ENCODE measurements around the gene ZNF616.
A peak's percentile ranks its signal among the peaks of the same experiment; 100 is the strongest.

Gene ZNF616

DNA sequence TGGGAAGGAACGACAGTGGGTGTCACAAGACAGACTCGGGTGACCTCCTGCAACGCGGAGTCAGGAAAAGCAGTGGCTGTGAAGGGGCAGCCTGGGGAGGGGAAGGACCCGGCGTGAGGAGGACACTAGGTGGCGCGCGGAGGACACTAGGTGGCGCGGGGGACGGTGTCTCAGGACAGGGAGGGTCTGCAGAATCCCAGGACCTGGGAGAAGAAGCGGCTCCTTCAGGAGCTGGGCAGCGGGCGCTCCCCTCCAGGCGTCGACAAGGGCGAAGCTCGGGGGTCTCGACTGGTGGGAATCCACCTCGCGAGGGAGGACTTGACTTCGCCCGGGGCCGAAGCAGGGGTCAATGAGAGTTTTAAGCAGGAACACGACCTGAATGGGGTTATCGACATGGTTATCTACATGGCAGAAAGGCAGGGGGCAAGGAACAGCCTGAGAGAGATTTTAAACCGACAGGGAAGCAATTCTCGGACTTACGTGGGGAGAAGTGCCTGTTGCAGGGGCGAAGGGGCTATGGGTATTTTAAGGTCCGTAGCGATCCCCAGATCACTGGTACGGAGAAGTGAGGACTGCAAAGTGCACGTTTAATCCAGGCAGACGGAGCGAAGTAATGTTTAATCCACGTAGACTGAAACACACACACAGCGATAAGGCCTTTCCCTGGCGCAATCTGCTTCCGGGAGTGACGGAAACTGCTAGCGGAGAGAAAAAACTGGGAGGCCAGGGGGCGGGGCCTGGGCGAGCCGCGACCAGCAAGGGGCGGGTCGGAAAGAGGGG, at the start of gene ZNF616:
TSS of gene ZNF616 (minus strand) at position 687 of the 780 bp plus-strand sequence. CDS start 9,426 bp downstream, outside the sequence.
- peak; percentile 91 for DNase-seq

DNA sequence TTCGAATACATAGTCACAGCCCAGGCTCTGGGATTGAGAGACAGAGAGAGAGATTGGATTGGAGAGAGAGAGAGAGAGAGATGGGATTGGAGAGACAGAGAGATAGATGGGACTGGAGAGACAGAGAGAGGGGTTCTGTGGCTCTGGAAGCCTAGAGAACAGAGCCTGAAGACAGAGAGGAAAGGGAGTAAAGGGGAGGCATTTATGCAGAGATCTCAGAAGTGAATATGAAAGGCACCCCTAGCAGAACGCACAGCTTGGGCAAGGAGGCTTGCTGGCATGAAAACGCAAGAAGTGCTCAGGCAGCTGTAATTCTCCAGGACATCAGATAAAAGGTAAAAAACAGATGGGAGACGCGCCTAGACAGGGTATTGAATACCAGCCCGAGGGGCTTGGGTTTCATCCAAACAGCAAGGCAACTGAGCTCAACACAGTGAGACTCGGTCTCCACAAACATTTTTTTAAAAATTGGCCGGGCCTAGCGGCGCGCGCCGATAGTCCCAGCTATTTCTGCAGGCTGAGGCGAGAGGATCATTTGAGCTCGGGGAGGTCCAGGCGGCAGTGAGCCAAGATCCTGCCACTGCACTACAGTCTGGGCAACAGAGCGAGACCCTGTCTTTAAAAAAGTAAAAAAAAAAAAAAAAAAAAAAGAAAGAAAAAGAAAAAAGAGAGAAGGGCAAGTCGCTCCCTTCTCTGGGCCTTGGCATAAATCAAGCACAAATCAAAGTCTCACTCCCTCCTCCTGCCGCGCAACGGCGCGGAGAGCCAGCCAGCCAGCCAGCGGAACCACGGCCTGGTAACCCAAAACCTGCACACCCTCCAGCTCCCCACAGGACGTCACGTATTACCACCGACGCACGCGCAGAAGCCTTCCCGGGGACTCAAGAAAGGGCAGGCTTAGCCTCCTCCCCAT, 49.3 kb upstream of the ZNF616 start:
- peak; percentile 100 for DNase-seq

DNA sequence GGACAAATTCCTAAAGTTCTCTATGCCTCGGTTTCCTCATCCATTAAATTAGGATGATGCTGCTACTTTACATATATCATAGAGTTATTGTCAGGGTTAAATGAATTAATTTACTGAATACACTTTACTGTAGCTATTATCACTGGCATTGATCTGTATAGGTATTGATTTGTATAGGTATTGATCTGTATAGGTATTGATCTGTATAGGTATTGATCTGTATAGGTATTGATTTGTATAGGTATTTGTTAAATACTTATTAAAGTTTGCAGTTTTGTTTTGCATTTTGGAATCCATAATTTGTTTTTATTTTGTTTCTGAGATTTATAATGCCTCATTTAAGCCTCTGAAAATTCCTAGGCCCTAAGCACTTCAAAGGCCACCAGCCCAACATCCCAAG, 47.7 kb upstream of the ZNF616 start:
- DNase-seq, result no peak

DNA sequence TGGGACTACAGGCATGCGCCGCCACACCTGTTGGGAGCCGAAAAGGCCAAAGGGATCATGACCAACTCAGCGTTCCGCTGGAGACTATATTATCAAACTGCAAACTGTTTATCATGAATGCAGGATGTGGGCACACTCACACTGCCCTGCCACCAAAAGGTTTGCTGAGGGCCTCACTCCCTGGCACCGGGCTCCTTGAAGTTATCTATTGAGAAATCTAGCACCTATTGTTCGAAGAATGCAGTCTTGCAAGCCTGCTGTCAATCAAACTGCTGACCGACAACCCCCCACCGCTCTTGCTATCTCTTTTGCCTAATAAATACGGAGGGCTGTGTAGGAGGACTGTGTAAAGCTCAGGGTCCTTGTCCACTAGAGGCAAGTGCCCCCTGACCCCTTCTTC, 36.8 kb upstream of the ZNF616 start:
- no peak for DNase-seq

DNA sequence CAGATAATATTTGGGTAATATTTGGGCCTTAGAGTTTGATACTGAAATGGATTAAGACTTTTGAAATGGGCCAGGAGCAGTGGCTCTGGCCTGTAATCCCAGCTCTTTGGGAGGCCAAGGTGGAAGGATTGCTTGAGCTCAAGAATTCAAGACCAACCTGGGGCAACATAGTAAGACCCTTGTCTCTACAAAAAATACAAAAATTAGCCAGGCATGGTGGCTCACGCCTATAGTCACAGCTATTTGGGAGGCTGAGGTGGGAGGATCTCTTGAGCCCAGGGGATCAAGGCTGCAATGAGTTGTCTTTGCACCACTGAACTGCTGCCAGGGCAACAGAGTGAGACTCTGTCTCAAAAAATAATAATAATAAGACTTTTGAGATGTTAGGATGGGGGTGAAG, 32.6 kb upstream of the ZNF616 start:
- DNase-seq, result no peak

DNA sequence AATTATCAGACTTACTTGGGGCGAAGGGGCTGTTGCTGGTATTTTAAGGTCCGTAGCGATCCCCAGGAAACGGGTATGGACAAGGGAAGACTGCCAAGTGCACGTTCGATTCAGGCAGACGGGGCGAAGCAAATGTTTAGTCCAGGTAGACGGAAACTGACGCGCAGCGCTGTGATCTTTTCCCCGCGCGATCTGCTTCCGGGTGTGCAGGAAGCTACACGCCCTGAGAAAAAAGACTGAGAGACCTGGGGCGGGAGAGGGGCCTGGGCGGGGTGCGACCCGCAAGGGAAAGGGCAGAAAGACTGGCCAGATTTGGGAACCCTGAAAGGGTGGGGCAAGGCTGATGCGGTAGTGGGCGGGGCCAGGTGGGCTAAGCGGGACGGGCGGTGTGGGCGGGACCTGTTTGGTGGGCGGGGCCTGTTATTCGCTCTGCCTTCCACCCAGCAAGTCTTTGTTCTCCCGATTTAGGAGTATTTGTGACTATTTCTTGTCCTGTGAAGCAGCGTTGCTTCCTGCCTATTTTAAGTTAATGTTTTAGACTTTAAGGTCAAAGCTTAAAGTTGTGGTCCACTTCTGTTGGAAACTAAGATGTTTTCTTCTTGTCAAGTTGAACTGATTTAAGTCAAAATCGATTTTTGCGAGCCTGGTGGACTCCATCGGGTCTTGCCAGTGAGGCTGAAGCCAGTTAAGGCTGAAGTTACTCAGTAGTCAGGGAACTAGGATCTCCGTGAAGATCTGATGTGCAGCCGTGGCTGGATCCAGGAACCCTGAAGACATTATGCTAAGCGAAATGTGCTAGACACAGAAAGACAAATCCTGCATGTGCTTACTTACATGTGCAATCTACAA, 31.8 kb upstream of the ZNF616 start, which contains the start of gene ZNF836:
TSS of gene ZNF836 (minus strand) at position 301 of the 849 bp plus-strand sequence. CDS start 3,549 bp downstream, outside the sequence.
- peak; percentile 48 for DNase-seq

DNA sequence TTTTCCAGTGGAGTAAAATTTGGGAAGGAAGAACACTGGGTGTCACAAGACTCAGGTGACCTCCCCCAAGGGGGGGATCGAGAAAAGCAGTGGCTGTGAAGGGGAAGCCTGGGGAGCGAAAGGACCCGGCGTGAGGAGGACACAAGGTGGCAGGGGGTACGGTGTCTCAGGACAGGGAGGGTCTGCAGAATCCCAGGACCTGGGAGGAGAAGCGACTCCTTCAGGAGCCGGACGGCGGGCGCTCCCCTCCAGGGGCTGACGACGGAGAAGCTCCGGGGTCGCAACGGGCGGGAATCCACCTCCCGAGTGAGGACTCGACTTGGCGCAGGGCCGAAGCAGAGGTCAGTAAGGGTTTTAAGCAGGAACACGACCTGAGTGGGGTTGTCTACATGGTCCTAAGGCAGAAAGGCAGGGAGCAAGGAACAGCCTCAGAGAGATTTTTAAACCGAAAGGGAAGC, 31.2 kb upstream of the ZNF616 start:
- no peak for DNase-seq

DNA sequence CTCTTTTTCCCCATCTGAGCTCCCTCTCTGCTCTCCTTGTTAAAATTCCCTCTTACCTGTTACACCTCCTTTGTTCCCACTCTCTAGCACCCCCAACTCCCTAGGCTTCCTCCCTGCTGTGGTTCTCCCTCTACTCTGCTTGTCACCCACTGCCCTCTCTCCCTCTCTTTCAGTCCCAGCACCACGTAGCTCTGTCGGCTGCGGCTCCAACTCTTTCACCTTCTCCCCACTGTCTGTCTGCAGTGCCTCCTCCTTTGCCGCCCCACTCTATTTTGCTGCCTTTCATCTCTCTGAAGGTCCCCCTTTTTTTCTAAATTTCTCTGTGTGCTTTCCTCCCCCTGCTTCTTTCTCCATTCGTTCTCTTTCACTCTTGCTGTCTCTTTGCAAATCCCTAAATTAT, 30.6 kb upstream of the ZNF616 start:
- no peak for DNase-seq

DNA sequence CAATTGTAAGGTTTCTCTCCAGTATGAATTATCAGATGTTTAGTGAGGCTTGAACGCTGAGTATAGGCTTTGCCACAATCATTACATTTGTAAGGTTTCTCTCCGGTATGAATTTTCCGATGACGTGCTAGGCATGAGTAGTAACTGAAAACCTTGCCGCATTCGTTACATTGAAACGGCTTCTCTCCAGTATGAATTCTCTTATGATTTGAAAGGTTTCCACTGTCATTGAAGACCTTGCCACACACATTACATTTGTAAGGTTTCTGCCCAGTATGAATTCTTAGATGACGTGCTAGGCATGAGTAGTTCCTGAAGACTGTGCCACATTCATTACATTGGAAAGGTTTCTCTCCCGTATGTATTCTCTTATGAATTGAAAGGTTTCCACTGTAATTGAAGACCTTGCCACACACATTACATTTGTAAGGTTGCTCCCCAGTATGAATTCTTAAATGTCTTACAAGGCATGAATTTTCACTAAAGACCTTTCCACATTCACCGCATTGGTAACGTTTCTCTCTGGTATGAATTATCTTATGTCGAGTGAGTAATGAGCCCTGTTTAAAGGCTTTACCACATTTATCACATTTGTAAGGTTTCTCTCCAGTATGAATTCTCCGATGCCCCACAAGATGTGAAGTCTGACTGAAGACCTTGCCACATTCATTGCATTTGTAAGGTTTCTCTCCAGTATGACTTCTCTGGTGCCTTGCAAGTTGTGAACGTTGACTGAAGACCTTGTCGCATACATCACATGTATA, 16.0 kb upstream of the ZNF616 start:
- no peak for DNase-seq

DNA sequence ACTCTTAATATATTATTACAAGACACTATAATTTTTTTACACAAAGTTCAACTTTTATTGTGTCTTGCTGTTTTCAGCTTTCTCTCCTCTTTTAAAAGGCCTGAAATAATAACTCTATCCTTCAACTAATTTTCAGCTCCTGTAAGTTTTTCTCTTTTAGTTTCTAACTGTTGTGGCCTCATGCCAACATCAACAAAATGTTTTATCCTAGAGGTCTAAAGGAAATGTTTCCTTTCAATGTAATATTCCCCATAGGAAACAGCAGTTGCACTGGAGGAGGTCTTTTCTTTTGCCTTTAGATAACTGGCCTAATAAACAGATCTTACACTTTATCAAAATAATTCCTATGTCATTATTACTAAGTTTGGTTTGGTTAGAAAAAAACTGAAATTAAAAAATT, 8.5 kb upstream of the ZNF616 start:
- DNase-seq, result no peak

DNA sequence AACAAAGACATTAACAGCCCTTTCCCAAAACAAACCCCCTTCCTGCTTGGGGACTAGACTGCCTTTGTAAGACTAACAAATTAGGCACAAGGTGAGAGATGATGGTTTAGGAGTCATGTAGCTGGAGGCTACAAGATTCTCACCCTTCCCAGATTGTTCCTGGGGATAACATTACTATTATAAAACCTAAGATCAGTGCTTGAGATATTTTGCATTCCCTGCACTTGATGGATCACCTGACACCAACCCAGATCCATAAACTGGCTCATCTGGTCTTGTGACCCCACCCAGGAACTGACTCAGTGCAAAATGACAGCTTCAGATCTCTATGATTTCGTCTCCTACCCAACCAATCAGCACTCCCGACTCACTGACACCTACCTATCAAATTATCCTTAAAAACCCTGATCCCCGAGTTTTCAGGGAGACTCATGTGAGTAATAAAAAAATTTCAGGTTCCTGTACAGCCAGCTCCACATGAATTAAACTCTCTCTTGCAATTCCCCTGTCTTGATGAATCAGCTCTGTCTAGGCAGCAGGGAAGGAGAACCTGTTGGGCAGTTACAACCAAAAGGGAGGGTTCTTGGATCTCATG, 2.4 kb upstream of the ZNF616 start:
- no peak for DNase-seq

DNA sequence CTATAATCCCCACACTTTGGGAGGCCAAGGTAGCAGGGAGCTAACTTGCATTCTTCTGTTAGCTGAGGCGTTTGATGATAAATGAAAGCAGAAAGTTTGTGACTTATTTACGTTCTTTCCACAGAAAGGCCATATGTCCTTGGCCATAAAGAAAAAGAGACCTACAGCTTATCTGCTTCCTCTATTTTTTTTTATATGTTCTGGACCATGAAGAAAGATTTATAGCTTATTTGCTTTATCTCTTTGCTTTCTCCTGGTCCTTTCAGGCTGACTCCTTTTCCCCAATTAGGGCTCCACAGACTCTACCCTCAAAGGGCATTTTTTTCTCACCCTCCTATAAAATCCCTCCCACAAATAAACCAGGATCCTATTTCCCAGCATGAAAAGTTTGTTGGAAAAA, 1.5 kb upstream of the ZNF616 start:
- no peak for DNase-seq

DNA sequence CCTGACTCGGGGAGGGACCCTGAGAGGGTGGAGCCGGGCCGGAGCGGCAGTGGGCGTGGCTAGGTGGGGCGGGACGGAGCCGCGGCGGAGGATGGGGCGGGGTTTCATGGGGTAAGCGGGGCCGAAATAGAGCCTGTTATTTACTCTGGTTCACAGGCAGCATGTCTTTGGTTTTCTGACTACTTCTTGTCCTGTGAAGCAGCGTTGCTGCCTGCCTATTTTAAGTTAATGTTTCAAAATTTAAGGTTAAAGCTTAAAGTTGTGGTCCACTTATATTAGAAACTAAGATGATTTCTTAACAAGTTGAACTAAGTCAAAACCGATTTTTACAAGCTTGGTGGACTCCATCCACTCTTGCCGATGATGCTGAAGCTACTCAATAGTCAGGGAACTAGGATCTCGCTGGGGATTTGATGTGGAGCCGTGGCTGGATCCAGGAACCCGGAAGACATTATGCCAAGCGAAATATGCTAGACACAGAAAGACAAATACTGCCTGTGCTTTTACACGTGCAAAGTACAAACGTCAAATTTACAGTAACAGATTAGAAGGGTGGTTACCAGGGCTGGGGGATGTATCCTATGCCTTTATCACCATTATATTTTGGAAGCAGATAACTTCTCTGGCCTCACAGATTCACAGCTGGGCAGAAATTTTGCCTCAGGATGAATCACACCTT, 433 bp upstream of the ZNF616 start:
- no peak for DNase-seq

DNA sequence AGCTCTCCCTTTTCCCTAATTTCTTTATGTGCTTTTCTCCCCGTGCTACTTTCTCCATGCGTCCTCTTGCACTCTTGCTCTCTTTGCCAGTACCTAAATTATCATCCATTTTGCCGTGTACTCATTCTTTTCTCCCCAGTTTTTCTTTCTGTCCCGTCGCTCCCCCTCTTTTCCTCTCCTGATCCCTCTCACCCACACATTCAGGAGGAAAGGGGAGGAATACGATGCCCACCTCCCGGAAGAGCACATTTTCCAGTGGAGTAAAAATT, 821 bp downstream of the ZNF616 start:
- DNase-seq, result no peak

DNA sequence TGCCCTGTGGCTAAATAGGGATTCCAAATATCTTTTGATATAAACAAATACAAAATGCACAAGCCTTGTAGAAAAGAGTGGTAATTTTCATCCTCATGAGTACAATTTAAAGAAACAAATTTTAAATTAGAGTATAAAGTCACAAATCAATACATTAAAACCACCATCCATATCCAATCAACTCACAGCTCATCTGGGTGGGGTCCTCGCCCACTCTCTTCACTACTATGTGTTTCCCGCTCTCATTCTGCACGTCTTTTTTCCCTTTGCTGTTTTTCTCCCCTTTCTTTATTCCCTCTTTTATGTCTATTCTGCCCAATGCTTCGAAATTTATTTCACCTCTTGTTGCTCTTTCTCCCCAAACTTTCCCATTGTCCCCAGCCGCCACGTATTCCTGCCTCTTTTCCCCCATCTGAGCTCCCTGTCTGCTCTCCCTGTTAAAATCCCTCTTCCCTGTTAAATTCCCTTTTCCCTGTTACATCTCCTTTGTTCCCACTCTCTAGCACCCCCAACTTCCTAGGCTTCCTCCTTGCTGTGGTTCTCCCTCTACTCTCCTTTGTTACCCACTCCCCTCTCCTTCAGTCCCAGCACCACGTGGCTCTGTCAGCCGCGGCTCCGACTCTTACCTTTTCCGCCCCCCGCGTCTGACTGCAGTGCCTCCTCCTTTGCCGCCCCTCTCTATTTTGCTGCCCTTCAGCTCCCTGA, 1.3 kb downstream of the ZNF616 start:
- no peak for DNase-seq

DNA sequence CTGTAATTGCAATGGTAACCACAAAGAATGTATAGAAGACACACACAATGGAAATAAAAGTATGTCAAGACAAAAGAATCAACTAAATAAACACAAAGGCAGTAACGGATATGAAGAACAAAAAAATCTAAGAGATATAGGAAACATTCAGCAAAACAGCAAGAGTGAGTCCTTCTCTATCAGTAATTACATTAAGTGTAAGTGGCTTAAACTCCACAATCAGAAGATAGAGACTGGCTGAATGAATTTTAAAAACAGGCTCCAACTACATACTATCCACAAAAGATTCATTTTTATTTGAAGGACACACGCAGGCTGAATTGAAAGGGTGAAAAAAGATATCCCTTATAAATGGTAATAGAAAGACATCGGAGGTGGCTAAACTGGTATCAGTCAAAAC, 19.5 kb downstream of the ZNF616 start:
- no peak for DNase-seq

DNA sequence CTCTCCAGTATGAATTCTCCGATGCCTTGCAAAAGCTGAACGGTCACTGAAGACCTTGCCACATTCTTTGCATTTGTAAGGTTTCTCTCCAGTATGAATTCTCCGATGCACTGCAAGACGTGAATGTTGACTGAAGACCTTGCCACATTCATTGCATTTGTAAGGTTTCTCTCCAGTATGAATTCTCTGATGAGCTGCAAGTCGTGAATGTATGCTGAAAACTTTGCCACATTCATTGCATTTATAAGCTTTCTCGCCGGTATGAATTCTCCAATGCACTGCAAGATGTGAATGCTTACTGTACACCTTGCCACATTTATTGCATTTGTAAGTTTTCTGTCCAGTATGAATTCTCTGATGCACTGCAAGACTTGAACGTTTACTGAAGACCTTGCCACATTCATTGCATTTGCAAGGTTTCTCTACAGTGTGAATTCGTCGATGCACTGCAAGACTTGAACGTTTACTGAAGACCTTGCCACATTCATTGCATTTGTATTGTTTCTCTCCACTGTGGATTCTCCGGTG, 24.1 kb downstream of the ZNF616 start:
- DNase-seq, result no peak

DNA sequence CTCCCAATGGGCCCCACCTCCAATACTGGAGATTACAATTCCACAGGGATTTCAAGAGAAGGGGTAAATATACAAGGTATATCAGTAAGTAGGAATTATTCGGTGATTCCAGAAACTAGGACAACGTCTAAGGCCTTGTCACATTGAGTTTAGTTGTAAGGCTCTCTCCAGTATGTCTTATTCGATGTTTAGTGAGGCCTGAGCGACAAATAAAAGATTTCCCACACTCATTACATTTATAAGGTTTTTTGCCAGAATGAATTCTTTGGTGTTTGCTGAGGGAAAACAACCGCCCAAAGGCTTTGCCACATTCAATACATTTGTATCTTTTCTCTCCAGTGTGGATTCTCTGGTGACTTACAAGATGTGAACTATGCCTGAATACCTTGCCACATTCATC, 25.0 kb downstream of the ZNF616 start:
- no peak for DNase-seq

DNA sequence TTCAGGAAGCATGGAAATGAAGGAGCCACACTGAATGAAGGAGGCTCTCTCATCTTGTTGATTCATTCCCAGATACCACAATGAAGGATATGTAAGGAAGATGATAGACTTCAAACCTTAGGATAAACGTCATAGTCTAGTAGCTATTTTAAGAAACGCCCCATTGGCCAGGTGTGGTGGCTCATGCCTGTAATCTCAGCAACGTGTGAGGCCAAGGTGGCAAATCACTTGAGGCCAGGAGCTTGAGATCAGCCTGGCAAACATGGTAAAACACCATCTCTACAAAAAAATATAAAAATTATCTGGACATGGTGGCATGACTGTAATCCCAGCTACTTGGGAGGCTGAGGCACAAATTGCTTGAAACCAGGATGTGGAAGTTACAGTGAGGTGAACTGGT, 27.1 kb downstream of the ZNF616 start:
- DNase-seq, result no peak

DNA sequence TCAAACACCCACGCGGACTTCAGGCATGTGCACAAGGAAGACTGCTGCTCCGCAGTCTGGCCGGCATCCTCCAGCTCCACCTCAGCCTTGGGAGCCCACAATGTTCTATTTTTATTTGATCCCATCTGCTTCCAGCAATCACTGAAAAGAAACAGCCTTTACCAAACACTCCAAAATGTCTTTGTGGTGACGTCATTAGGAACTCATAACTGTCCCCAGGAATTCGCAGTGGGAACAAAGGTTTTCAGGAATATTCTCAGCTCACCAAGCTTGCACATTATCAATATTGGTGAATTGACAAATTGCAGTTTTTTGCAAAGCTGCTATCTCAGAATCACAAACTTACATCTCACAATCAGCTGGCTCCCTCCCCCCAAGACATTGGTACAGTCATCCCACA, 29.0 kb downstream of the ZNF616 start:
- DNase-seq, result no peak
